ENCODE data around the gene RAB1A.

DNA sequence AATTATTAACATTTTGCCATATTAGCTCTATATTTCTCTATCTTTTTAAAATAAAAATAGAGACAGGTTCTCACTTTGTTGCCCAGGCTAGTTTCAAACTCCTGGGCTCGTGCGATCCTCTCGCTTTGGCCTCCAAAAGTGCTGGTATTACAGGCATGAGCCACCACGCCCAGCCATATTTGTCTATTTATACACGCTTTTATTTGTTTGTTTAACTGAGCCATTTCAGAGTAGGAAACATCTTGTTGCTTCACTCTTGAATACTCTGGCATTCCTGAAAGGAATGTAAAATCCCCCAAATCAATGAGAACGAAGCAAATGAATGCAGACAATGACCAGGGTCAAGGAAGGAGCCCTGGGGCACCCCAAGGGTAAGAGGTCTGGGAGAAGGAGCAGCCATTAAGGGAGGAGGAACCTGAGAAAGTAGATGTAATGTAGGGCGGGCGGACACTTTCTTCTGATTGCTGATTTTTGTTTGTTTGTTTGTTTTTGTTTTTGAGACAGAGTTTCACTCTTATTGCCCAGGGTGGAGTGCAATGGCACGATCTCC is 31.7 kb upstream of the RAB1A start:
- TF ChIP-seq EP300 (IDR thresholded peaks at IDR 0.05) (no peak), POLR2AphosphoS5 (IDR thresholded peaks at IDR 0.05) (no peak), POLR2A (IDR thresholded peaks at IDR 0.05) (no peak)
- TF ChIP-seq, protein P1, sequence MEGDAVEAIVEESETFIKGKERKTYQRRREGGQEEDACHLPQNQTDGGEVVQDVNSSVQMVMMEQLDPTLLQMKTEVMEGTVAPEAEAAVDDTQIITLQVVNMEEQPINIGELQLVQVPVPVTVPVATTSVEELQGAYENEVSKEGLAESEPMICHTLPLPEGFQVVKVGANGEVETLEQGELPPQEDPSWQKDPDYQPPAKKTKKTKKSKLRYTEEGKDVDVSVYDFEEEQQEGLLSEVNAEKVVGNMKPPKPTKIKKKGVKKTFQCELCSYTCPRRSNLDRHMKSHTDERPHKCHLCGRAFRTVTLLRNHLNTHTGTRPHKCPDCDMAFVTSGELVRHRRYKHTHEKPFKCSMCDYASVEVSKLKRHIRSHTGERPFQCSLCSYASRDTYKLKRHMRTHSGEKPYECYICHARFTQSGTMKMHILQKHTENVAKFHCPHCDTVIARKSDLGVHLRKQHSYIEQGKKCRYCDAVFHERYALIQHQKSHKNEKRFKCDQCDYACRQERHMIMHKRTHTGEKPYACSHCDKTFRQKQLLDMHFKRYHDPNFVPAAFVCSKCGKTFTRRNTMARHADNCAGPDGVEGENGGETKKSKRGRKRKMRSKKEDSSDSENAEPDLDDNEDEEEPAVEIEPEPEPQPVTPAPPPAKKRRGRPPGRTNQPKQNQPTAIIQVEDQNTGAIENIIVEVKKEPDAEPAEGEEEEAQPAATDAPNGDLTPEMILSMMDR (IDR thresholded peaks at IDR 0.05) = no peak

Measured in upper lobe of left lung (tissue), 4 donors.